ENCODE results near the gene MIDN.

The MIDN gene

DNA sequence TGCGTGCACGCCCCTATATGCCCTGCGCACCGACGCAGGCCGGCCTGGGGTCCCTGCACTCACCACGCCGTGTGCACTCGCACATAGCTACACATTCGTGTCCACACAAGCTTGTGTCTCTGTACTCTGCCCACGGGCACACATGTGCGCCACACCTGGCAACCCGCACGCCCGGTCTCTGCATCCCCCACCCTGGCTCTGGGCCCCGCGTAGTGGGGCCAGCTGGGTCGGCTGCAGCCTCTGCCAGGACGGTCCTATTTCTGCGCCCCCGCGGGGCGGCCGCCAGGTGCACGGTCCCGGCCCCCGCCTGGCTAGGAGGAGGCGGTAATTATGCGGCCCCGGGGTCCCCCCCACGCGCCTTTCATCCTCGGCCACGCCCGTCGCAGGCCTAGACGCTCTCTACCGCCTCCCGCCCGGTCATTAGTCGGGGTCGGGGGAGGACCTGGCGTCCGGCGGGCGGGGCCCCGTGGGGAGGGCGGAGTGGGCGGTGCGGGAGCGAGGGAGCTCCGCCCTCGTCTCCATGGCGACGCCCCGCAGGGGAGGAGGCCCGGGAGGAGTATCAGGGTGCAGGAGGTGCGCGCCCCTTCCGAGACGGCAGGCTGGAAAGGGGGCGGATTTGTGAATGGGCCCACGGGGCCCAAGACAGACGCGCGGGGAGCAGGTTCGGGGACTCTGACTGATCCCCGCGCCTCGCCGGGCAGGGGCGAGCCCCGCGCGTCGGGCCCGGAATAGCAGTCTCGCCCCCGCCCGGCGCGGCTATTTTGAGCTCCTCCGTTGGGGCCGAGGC is 17.9 kb downstream of the MIDN start:
- CTCF ChIA-PET = interaction anchor here (0.6 to 10.3 kb wide), 5 partner anchors 11 to 174 kb away, joined by 4 to 116 read pairs (median 6); no protein-coding TSS in a partner anchor

DNA sequence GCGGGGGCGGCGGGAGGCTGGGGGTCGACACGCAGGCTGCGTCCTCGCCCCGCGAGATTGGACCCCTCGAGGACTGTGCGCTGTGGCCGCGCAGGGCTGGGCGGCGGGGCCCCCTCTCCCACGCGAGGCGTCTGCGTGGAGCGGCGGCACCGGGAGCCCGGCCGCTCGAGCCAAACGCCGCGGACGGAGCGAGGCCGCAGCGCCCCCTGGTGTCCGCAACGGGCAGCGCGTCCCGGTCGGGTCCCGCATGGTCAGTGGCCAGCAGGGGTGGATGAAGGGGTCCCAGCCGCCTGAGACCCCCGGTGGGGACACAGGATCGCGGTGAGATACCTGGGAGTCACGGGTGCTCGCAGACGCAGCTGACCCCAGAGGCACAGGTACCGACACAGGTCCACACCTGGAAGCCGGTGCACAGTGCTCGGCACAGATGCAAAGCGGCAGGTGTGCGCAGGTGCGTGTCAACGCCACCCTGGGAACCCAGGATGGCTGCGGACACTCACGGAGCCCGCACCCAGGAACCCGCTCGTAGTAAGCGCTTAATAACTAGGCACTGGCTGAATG is 18.6 kb downstream of the MIDN start:
- no peak for DNase-seq (ENCODE audit: low spot score)
- POLR2A ChIA-PET (ENCODE audit: low non-redundant PET) = interaction anchor here (0.6 to 1.4 kb wide), 4 partner anchors 11 to 23 kb away, joined by 3 to 14 read pairs (median 8); no protein-coding TSS in a partner anchor
- CTCF ChIA-PET = interaction anchor here (1.7 to 10.3 kb wide), 3 partner anchors 12 to 22 kb away, joined by 6 to 116 read pairs (median 9); no protein-coding TSS in a partner anchor
- TF ChIP-seq, protein P1, sequence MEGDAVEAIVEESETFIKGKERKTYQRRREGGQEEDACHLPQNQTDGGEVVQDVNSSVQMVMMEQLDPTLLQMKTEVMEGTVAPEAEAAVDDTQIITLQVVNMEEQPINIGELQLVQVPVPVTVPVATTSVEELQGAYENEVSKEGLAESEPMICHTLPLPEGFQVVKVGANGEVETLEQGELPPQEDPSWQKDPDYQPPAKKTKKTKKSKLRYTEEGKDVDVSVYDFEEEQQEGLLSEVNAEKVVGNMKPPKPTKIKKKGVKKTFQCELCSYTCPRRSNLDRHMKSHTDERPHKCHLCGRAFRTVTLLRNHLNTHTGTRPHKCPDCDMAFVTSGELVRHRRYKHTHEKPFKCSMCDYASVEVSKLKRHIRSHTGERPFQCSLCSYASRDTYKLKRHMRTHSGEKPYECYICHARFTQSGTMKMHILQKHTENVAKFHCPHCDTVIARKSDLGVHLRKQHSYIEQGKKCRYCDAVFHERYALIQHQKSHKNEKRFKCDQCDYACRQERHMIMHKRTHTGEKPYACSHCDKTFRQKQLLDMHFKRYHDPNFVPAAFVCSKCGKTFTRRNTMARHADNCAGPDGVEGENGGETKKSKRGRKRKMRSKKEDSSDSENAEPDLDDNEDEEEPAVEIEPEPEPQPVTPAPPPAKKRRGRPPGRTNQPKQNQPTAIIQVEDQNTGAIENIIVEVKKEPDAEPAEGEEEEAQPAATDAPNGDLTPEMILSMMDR (conservative IDR thresholded peaks at IDR 0.05; ENCODE audit: low read depth) = peak; percentile 94
- H3K27ac ChIP-seq = peak overlapping the region; percentile 100

More for the DNA sequence above, 17.9 kb downstream of the MIDN start:
- H3K27ac ChIP-seq = peak overlapping the region; percentile 100
- TF ChIP-seq, protein P1 (conservative IDR thresholded peaks at IDR 0.05; ENCODE audit: low read depth) = no peak
- POLR2A ChIA-PET (ENCODE audit: low non-redundant PET) = interaction anchor here (0.6 to 1.4 kb wide), 4 partner anchors 10 to 22 kb away, joined by 3 to 14 read pairs (median 8); no protein-coding TSS in a partner anchor
- peak; percentile 90 for DNase-seq (ENCODE audit: low spot score)

DNA sequence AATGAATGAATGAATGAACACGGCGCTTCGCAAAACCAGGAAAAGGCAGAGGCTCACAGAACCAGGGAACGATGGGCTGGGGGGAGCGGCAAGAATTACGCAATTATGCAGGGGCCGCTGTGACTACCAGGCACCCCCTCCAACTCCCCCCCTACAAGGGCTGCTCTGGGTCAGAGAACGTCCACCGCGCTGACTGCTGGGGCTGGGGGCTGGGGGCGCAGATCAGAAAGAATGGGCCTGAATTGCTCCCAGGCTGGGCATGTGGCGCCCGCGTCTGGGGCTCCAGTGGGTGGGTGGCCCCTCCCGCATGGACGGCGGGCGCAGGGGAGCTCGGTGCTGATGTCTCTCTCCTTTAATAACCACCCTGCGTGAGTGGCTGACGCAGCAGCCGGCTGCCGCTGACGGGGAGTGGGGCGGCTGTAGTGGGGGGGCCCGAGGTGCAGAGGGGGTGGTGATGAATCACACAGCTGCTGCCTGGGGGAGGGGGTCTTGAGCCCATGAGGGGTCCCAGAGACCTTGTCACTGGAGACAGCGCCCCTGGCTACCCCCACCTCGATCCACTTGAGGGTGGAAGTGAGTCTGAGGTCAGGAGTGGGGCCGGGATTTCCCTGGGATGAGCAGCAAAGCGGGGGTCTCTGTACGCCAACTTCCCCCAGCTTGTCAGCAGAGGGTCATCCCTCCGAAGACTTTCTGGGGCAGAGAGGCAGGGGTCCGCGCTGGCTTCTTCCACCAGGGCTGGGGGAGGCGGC is 19.3 kb downstream of the MIDN start:
- DNase-seq (ENCODE audit: low spot score) = no peak
- CTCF ChIA-PET = interaction anchor here (0.7 to 10.3 kb wide), 5 partner anchors 12 to 27 kb away, joined by 3 to 116 read pairs (median 6); no protein-coding TSS in a partner anchor
- H3K27ac ChIP-seq = peak overlapping the region; percentile 100
- POLR2A ChIA-PET (ENCODE audit: low non-redundant PET) = interaction anchor here (2.7 kb wide), 1 partner anchor 23 kb away, joined by 40 read pairs; no protein-coding TSS in a partner anchor
- TF ChIP-seq, protein P1 (conservative IDR thresholded peaks at IDR 0.05; ENCODE audit: low read depth) = no peak

DNA sequence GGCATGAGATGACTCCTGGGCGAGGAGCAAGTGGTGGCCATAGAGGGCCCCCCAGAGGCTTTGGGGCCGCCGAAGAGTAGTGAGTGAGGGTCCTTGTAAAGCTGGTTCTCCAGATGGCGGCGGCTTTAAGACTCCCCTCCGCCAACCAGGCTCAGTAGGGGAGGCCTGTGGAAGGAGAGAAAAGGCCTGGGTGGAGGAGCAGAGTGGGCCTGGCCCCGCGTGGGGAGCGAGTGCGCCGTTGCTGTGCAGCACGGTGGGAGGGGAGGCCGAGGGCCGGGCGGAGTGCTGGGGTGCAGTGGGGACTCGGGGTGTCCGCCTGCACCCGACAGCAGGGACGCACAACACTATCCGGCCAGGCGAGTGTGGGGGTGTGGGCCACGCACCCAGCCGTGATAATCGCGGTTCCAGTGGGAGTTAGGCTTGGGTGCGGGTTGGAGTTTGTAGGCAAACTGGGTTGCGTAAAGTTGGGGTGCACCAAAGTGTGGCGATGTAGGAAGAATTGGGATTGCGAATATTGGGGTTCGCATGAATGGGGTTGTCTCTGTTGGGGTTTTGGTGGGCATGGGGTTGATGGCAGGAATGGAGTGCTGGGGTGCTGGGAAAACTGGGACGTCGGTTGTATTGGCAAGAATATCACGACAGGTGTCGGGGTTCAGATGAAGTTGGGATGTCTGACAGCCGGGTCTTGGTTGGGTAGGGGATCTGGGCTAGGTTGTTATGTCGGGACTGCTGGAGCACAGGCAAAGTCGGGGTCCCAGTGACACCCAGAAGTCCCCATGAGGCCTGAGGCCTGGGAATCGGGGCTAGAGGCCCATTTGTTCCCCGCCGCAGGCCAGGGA is 20.1 kb downstream of the MIDN start:
- ChIA-PET POLR2A (ENCODE audit: low non-redundant PET) (interaction anchor here (0.5 to 2.7 kb wide), 8 partner anchors 15 to 81 kb away, joined by 3 to 40 read pairs (median 4); no protein-coding TSS in a partner anchor), CTCF (interaction anchor here (0.7 to 10.3 kb wide), 3 partner anchors 20 to 28 kb away, joined by 3 to 116 read pairs (median 4); no protein-coding TSS in a partner anchor)
- TF ChIP-seq, protein P1 (conservative IDR thresholded peaks at IDR 0.05; ENCODE audit: low read depth) = no peak
- peak overlapping the region; percentile 100 for H3K27ac ChIP-seq
- DNase-seq (ENCODE audit: low spot score) = no peak

DNA sequence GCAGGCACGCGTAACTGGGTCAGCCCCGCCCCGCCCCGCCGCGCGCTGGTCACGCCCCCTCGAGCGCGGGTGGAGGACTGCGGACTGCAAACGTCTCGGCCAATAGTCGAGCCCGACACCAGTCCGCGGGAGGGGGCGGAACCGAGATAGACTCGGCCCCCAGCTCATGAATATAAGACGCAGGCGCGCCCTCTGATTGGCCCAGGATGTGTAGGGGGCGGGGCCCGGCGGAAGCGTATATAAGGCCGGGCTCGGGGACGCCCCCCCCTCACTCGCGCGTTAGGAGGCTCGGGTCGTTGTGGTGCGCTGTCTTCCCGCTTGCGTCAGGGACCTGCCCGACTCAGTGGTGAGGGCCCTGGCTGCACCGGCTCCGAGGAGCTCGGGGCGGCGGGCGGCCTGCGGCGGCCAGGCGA is 20.7 kb downstream of the MIDN start, which contains the start of gene CIRBP:
CIRBP (plus strand) TSS at position 268 of the 413 bp plus-strand sequence. CDS start 1,602 bp downstream, outside the sequence.
- DNase-seq (ENCODE audit: low spot score) = peak; percentile 95
- ChIA-PET POLR2A (ENCODE audit: low non-redundant PET) (interaction anchor here (0.5 to 2.7 kb wide), 10 partner anchors 16 to 240 kb away, joined by 3 to 40 read pairs (median 4); no protein-coding TSS in a partner anchor), CTCF (interaction anchor here (10.3 kb wide), 1 partner anchor 24 kb away, joined by 116 read pairs; no protein-coding TSS in a partner anchor)
- H3K27ac ChIP-seq = peak within 1 kb of the TSS; percentile 100
- TF ChIP-seq, protein P1 (conservative IDR thresholded peaks at IDR 0.05; ENCODE audit: low read depth) = no peak

All from RWPE1 (cell line).